HG03175 (cell line): ENCODE measurements around the gene HMGB1.

ENCODE experiments used
- ATAC-seq: cut with Tn5 transposase; IDR thresholded peaks from one replicate; pipeline ENCODE4 v1.9.1; 2021; ENCODE audit warnings: mild to moderate bottlenecking, moderate library complexity; ENCODE audit not compliant: unreplicated experiment

HMGB1 gene

GRCh38 chr13:30465593-30466357 is at the start of gene HMGB1:
HMGB1 (minus strand) TSS chr13:30465936; CDS start chr13:30463680, 2,256 bp downstream.
- peak; percentile 88 for ATAC-seq

- no peak for ATAC-seq
Observed at GRCh38 chr13:30510811-30511371, 45.2 kb upstream of the HMGB1 start.

- ATAC-seq = no peak
Observed at GRCh38 chr13:30510091-30510490, 44.4 kb upstream of the HMGB1 start.

GRCh38 chr13:30509254-30510050 is 43.7 kb upstream of the HMGB1 start:
- no peak for ATAC-seq

GRCh38 chr13:30504081-30504480 is 38.3 kb upstream of the HMGB1 start:
- ATAC-seq = peak; percentile 47

GRCh38 chr13:30502237-30502636 is 36.5 kb upstream of the HMGB1 start:
- no peak for ATAC-seq

GRCh38 chr13:30499338-30499737 is 33.6 kb upstream of the HMGB1 start:
- no peak for ATAC-seq

GRCh38 chr13:30496147-30496546 is 30.4 kb upstream of the HMGB1 start:
- no peak for ATAC-seq

GRCh38 chr13:30495746-30496145 is 30.0 kb upstream of the HMGB1 start:
- no peak for ATAC-seq

- ATAC-seq = no peak
Observed at GRCh38 chr13:30493658-30494381, 28.1 kb upstream of the HMGB1 start.

- no peak for ATAC-seq
Observed at GRCh38 chr13:30487075-30487470, 21.3 kb upstream of the HMGB1 start.

GRCh38 chr13:30486230-30487074 is 20.7 kb upstream of the HMGB1 start:
- no peak for ATAC-seq

- ATAC-seq = no peak
Observed at GRCh38 chr13:30481241-30481760, 15.6 kb upstream of the HMGB1 start.

GRCh38 chr13:30480292-30480950 is 14.7 kb upstream of the HMGB1 start:
- no peak for ATAC-seq

GRCh38 chr13:30479883-30480219 is 14.1 kb upstream of the HMGB1 start:
- ATAC-seq = no peak

GRCh38 chr13:30479154-30479882 is 13.6 kb upstream of the HMGB1 start:
- no peak for ATAC-seq

- ATAC-seq = peak; percentile 96
Observed at GRCh38 chr13:30477346-30478195, 11.8 kb upstream of the HMGB1 start.

GRCh38 chr13:30473675-30474074 is 7.9 kb upstream of the HMGB1 start:
- ATAC-seq = no peak
